K562 (cell line): ENCODE measurements around the gene TECPR2. TPM values are rescaled to one million over a fixed set of nuclear protein-coding genes. Genes with fewer than 3 reads are reported as not detected.
A peak's percentile ranks its signal among the peaks of the same experiment; 100 is the strongest.

Source experiments
- ARID2 ChIP-seq: fragments of 450-650 bp; IDR thresholded peaks from 2 replicates; pipeline ENCODE4 v1.6.1; 2017; ENCODE audit warnings: antibody characterized with exemption, mild to moderate bottlenecking
- BHLHE40 ChIP-seq: IDR thresholded peaks from 2 replicates; pipeline ENCODE4 v1.6.1; 2011; ENCODE audit warnings: low read length, improper control_type of control experiment
- CHAMP1 ChIP-seq: fragments of 450-650 bp; IDR thresholded peaks from 2 replicates; pipeline ENCODE4 v1.6.1; 2016; ENCODE audit warnings: mild to moderate bottlenecking
- CHD4 ChIP-seq: fragments of 200-600 bp; sonication (generic); IDR thresholded peaks from 3 replicates; pipeline ENCODE4 v1.6.1; 2012; ENCODE audit warnings: low read depth, mild to moderate bottlenecking, mixed read lengths, low read length, inconsistent platforms; ENCODE audit not compliant: insufficient read depth, insufficient replicate concordance, poor library complexity, severe bottlenecking
- CREBBP ChIP-seq: IDR thresholded peaks from one replicate; pipeline ENCODE4 v1.6.1; 2012; ENCODE audit warnings: low read depth, mild to moderate bottlenecking, control low read depth, inconsistent platforms, low read length
- CXXC5 ChIP-seq: fragments of 250-450 bp; sonication (Bioruptor Pico); IDR thresholded peaks from 2 replicates; pipeline ENCODE4 v1.8.0; 2022; ENCODE audit warnings: inconsistent platforms, mild to moderate bottlenecking, moderate library complexity
- DEAF1 ChIP-seq: fragments of 450-650 bp; formaldehyde crosslinking; IDR thresholded peaks from 2 replicates; pipeline ENCODE4 v1.4.0; 2020; ENCODE audit warnings: mild to moderate bottlenecking, moderate library complexity
- GABPB1 ChIP-seq: sonication (generic); formaldehyde crosslinking; IDR thresholded peaks from 2 replicates; pipeline ENCODE4 v1.8.0; 2022; ENCODE audit warnings: mild to moderate bottlenecking, missing genetic modification reagents
- GATAD2A ChIP-seq: fragments of 450-650 bp; IDR thresholded peaks from 2 replicates; pipeline ENCODE4 v1.6.1; 2017
- NRF1 ChIP-seq, 2 experiments: fragments of 450-650 bp; IDR thresholded peaks in 1 of 2; conservative IDR thresholded peaks in 1 of 2; 2 replicates each; pipeline ENCODE4 v1.6.1; 2014; ENCODE audit warnings: mild to moderate bottlenecking in 2 of 2
- PHF20 ChIP-seq: fragments of 450-650 bp; IDR thresholded peaks from 2 replicates; pipeline ENCODE4 v1.6.1; 2018; ENCODE audit not compliant: partially characterized antibody
- PML ChIP-seq: IDR thresholded peaks from 2 replicates; pipeline ENCODE4 v1.6.1; 2012; ENCODE audit warnings: low read length, inconsistent platforms
- PTRF ChIP-seq: fragments of 450-650 bp; IDR thresholded peaks from 2 replicates; pipeline ENCODE4 v1.6.1; 2016; ENCODE audit warnings: mild to moderate bottlenecking, missing genetic modification characterization, missing compliant biosample characterization
- SRSF3 ChIP-seq: fragments of 200-400 bp; formaldehyde crosslinking; IDR thresholded peaks from 2 replicates; pipeline ENCODE4 v1.6.1; 2016; ENCODE audit warnings: mild to moderate bottlenecking, low read length, moderate library complexity; ENCODE audit not compliant: insufficient read depth
- TRIM28 ChIP-seq: fragments of 450-650 bp; IDR thresholded peaks from 2 replicates; pipeline ENCODE4 v1.6.1; 2017
- YY1 ChIP-seq, 3 experiments: IDR thresholded peaks; 2 replicates each; pipeline ENCODE4 v1.6.1; 2011; ENCODE audit warnings: low read length in 2 of 3, mild to moderate bottlenecking in 2 of 3, moderate library complexity in 2 of 3, borderline replicate concordance in 1 of 3, control low read depth in 1 of 3, low read depth in 1 of 3; ENCODE audit not compliant: insufficient read depth in 3 of 3, insufficient replicate concordance in 2 of 3, control insufficient read depth in 1 of 3, insufficient read length in 1 of 3; ENCODE audit errors: extremely low read depth in 1 of 3
- ZFX ChIP-seq: sonication (generic); formaldehyde crosslinking; IDR thresholded peaks from 2 replicates; pipeline ENCODE4 v1.8.0; 2022; ENCODE audit warnings: mild to moderate bottlenecking, missing genetic modification reagents, moderate library complexity
- ZKSCAN3 ChIP-seq: fragments of 250-450 bp; sonication (Bioruptor Pico); IDR thresholded peaks from 2 replicates; pipeline ENCODE4 v1.4.0; 2020
- ZNF121 ChIP-seq: sonication (generic); formaldehyde crosslinking; conservative IDR thresholded peaks from 2 replicates; pipeline ENCODE4 v1.8.0; 2022; ENCODE audit warnings: missing genetic modification reagents
- ZNF24 ChIP-seq: fragments of 450-650 bp; IDR thresholded peaks from 2 replicates; pipeline ENCODE4 v1.6.1; 2016
- ZNF57 ChIP-seq: fragments of 450-650 bp; formaldehyde crosslinking; IDR thresholded peaks from 2 replicates; pipeline ENCODE4 v1.4.0; 2020; ENCODE audit warnings: mild to moderate bottlenecking, moderate library complexity
- polyA plus RNA-seq, 8 experiments: library from polyadenylated mRNA; depleted of rRNA in 4 of 8; stranded (reverse) in 5 of 8; unstranded in 3 of 8; fragments of >200 nt; fragmentation: Nextera tagmentation in 2 of 8; fragmentation: Illumina TruSeq in 1 of 8; extraction: Ambion mirVana in 2 of 8; extraction: Trizol in 1 of 8; gene quantifications; 2 replicates each; pipeline versions ENCODE4 v1.2.1 to v1.2.3, GENCODE V29; 2011 to 2014; ENCODE audit warnings: inconsistent platforms in 1 of 8, missing spikeins in 1 of 8
- total RNA-seq, 7 experiments: library from RNA; depleted of rRNA in 6 of 7; stranded (reverse); fragments of >200 nt in 6 of 7; fragmentation: Illumina TruSeq in 2 of 7; extraction: Trizol in 2 of 7; gene quantifications; 2 replicates each; pipeline versions ENCODE4 v1.2.1 to v1.2.3, GENCODE V29; 2011 to 2021; ENCODE audit warnings: low replicate concordance in 1 of 7
- TF ChIP-seq, protein P1 (sequence below): sonication (generic); formaldehyde crosslinking; IDR thresholded peaks from 2 replicates; pipeline ENCODE4 v1.8.0; 2022; ENCODE audit warnings: missing genetic modification reagents, mild to moderate bottlenecking, borderline replicate concordance

TECPR2 gene
- total and polyA plus RNA-seq, 9 of the 15 experiments (the other 6 are each of a cell fraction or from before 2014, with no cell fraction given) = 0.04 to 3.0 (median 0.83) TPM

DNA sequence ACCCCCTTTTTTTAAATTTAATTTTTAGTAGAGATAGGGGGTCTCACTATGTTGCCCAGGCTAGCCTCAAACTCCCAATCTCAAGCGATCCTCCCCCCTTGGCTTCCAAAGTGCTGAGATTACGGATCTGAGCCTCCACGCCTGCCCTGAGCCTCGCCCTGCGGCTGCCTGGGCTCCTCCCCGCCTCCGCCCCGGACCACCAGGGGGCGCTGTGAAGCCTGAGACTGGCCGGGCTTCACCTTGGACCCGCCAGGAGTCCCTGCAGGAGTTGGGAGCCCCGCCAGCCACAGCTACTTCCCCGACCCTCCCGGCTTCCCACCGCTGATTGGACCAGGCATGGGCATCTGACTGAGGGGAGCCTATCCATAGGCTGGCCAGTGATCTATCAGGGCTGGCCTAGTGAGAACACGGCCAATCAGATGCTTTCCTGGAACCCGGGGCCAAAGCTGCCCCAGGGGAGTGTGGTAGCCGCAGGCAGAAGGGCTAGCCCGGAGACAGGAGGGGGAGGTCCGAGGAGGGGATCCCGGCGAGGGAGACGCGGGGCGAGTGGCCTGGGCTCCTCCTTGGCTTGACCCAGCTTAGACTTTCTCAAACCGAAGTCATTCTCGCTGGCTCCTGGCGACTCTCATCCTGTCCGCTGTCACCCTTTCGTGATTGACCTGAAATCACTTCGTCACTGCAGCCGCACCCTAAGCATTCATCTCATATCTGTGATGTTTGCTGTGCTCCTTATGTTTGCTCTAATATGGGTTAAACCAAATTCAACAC lies 161.9 kb downstream of the TECPR2 start (continued):
- no peak for TF ChIP-seq CHD4
- TF ChIP-seq ZFX (CRISPR knock-in tag) = no peak
- peak in 1 of 3 experiments; percentile 32 for TF ChIP-seq YY1 (IDR thresholded peaks at IDR 0.05; ENCODE audit: borderline replicate concordance in 1 of 3, control insufficient read depth in 1 of 3, extremely low read depth in 1 of 3, insufficient read depth in 3 of 3, insufficient read length in 1 of 3, insufficient replicate concordance in 2 of 3, low read depth in 1 of 3, low read length in 2 of 3)
- peak; percentile 56 for TF ChIP-seq DEAF1 (CRISPR knock-in tag)
- TF ChIP-seq ZKSCAN3 (CRISPR knock-in tag) = 0 out of 2 replicates have a peak, but pooled peaks have one; percentile 46
- peak; percentile 13; the same call in 1 of the 2 replicates for TF ChIP-seq GABPB1 (CRISPR knock-in tag)
- peak; percentile 38; the same call in 1 of the 2 replicates for TF ChIP-seq BHLHE40
- TF ChIP-seq CXXC5 (CRISPR knock-in tag) = peak; percentile 34; the same call in 1 of the 2 replicates
- TF ChIP-seq PML = no peak
- TF ChIP-seq TRIM28 = no peak
- TF ChIP-seq PHF20 = no peak
- peak; percentile 50 for TF ChIP-seq ZNF121 (CRISPR knock-in tag)
- peak; percentile 60 to 71 for TF ChIP-seq NRF1 (conservative IDR thresholded peaks at IDR 0.05 in 1 of 2, IDR thresholded peaks at IDR 0.05 in 1 of 2)
- no peak for TF ChIP-seq CREBBP
- no peak for TF ChIP-seq ZNF24
- peak; percentile 76; the same call in 1 of the 2 replicates for TF ChIP-seq CHAMP1
- no peak for TF ChIP-seq PTRF (tag)
- no peak for TF ChIP-seq GATAD2A
- TF ChIP-seq ARID2 = peak; percentile 27; the same call in 1 of the 2 replicates
- TF ChIP-seq SRSF3 = no peak
- TF ChIP-seq, protein P1, sequence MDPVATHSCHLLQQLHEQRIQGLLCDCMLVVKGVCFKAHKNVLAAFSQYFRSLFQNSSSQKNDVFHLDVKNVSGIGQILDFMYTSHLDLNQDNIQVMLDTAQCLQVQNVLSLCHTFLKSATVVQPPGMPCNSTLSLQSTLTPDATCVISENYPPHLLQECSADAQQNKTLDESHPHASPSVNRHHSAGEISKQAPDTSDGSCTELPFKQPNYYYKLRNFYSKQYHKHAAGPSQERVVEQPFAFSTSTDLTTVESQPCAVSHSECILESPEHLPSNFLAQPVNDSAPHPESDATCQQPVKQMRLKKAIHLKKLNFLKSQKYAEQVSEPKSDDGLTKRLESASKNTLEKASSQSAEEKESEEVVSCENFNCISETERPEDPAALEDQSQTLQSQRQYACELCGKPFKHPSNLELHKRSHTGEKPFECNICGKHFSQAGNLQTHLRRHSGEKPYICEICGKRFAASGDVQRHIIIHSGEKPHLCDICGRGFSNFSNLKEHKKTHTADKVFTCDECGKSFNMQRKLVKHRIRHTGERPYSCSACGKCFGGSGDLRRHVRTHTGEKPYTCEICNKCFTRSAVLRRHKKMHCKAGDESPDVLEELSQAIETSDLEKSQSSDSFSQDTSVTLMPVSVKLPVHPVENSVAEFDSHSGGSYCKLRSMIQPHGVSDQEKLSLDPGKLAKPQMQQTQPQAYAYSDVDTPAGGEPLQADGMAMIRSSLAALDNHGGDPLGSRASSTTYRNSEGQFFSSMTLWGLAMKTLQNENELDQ (CRISPR knock-in tag) = no peak
- TF ChIP-seq ZNF57 (CRISPR knock-in tag) = no peak
